CD4-positive, alpha-beta T cell treated with Interleukin-17A for 4 hours (primary cell): Measurements from ENCODE around the gene TRAPPC3.

ENCODE experiments used
- DNase-seq: peaks from one replicate; pipeline ENCODE4 v3.0.0-alpha.2; 2020; ENCODE audit warnings: mixed read lengths

TRAPPC3 gene

GRCh38 chr1:36097693-36098585, 51.3 kb downstream of the TRAPPC3 start:
- no peak for DNase-seq

- DNase-seq = no peak
Observed at GRCh38 chr1:36096500-36097432, 52.5 kb downstream of the TRAPPC3 start.

- DNase-seq = no peak
Observed at GRCh38 chr1:36095760-36096405, 53.4 kb downstream of the TRAPPC3 start.

GRCh38 chr1:36094621-36095061, 54.6 kb downstream of the TRAPPC3 start:
- DNase-seq = no peak

- DNase-seq = no peak
Observed at GRCh38 chr1:36093929-36094328, 55.4 kb downstream of the TRAPPC3 start.

- DNase-seq = no peak
Observed at GRCh38 chr1:36093226-36093625, 56.1 kb downstream of the TRAPPC3 start.

GRCh38 chr1:36092798-36093185, 56.5 kb downstream of the TRAPPC3 start:
- no peak for DNase-seq

- no peak for DNase-seq
Observed at GRCh38 chr1:36092166-36092797, 57.0 kb downstream of the TRAPPC3 start.

GRCh38 chr1:36091698-36092097, 57.6 kb downstream of the TRAPPC3 start:
- DNase-seq = no peak

GRCh38 chr1:36091141-36091540, 58.1 kb downstream of the TRAPPC3 start:
- no peak for DNase-seq

GRCh38 chr1:36089393-36090121, 59.7 kb downstream of the TRAPPC3 start:
- no peak for DNase-seq

GRCh38 chr1:36088577-36089392, 60.5 kb downstream of the TRAPPC3 start, which contains the start of gene ADPRS:
ADPRS (plus strand) TSS chr1:36088892; CDS start chr1:36088905, 13 bp downstream.
- peak; percentile 92 for DNase-seq

- DNase-seq = no peak
Observed at GRCh38 chr1:36088265-36088576, 61.1 kb downstream of the TRAPPC3 start.

GRCh38 chr1:36087233-36088123, 61.8 kb downstream of the TRAPPC3 start:
- DNase-seq = no peak
